Measurements from ENCODE around the gene ARMH4. TPM values are rescaled to one million over a fixed set of nuclear protein-coding genes. Genes with fewer than 3 reads are reported as not detected.

ARMH4 gene
- total RNA-seq, 1 experiment from 2014 or later: 42.6 TPM

DNA sequence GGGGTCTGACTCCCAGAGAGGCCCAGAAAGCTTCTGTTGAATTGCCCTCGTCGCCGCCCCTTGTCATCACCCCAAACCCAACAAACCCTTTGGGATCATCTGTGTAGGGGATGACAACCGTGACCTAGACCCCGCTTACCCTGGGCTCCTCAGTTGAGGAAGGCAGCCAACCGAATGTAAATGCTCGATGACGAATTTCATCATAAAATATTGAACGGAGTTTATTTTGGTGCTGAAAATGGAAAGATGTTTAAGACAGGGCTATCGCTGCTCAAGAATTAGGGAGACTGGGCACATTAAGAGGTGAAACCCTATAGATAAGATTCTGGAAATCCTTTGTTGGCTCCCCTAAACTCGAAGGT is 48.4 kb upstream of the ARMH4 start:
- no peaks in the 10 kb centered on the region for H3K9me3 ChIP-seq (ENCODE audit: control insufficient read depth, low read depth, low read length)
- peak overlapping the region; percentile 90 for H3K4me2 ChIP-seq (ENCODE audit: insufficient read depth, insufficient read length, low read length)
- no peak overlapping the region for H3K23ac ChIP-seq (ENCODE audit: insufficient read length, low read depth, low read length)
- H2BK120ac ChIP-seq (ENCODE audit: low read depth, low read length, poor library complexity, severe bottlenecking): no peak overlapping the region
- no peak overlapping the region for H4K8ac ChIP-seq (replicated peaks; ENCODE audit: insufficient read length, low read depth, low read length)
- H4K5ac ChIP-seq (ENCODE audit: insufficient read length, low read depth, low read length): no peak overlapping the region
- no peaks in the 10 kb centered on the region for H3K4me1 ChIP-seq (ENCODE audit: insufficient read depth, low read length)
- no CpG with 5 or more reads among the region's 11 CpGs for WGBS (ENCODE audit: extremely low coverage, insufficient read length, low lambda C conversion rate)
- peaks cover 2% of the 10 kb centered on the region; the same call in 1 of the 2 replicates for H3K79me2 ChIP-seq (ENCODE audit: insufficient read depth, low read length)
- H4K91ac ChIP-seq (ENCODE audit: insufficient read length, low read depth, low read length): no peak overlapping the region
- H2AFZ ChIP-seq (ENCODE audit: low read length): no peak overlapping the region
- no peak overlapping the region for H3K18ac ChIP-seq (ENCODE audit: insufficient read length, low read depth, low read length)
- no peak overlapping the region for H2BK12ac ChIP-seq (ENCODE audit: insufficient read length, low read depth, low read length)
- H2BK5ac ChIP-seq (ENCODE audit: insufficient read length, low read length): no peak overlapping the region
- DNase-seq: no peak
- Mint-ChIP-seq H3K9me3 (no peaks in the 10 kb centered on the region), H3K27ac (peak overlapping the region; percentile 58 to 94 (median 66); a peak in 3 of 7 replicates), H3K36me3 (ENCODE audit: insufficient read depth in 1 of 3, low read depth in 3 of 3) (peaks cover 0 to 9% (median 5%) of the 10 kb centered on the region in 3 experiments; a peak in 3 of 7 replicates), H3K27me3 (ENCODE audit: low read depth) (no peaks in the 10 kb centered on the region), H3K4me3 (peak overlapping the region; percentile 92 to 96), H3K4me1 (peaks cover 18 to 24% of the 10 kb centered on the region in 2 experiments)
- no peak overlapping the region for H3T11ph ChIP-seq (ENCODE audit: low read length)
- peaks cover 4% of the 10 kb centered on the region for H3K23me2 ChIP-seq (ENCODE audit: insufficient read length, low read depth, low read length, poor library complexity, severe bottlenecking)
- H3K27me3 ChIP-seq (ENCODE audit: insufficient read depth, low read length): no peaks in the 10 kb centered on the region
- no peak overlapping the region for H3K4ac ChIP-seq (ENCODE audit: low read depth, low read length)
- no peaks in the 10 kb centered on the region for H3K79me1 ChIP-seq (ENCODE audit: insufficient read depth, low read depth, low read length, poor library complexity, severe bottlenecking)
- H3K14ac ChIP-seq (ENCODE audit: insufficient read depth, low read length): no peak overlapping the region
- H4K20me1 ChIP-seq (ENCODE audit: control insufficient read depth, insufficient read depth, insufficient read length): no peaks in the 10 kb centered on the region
- no peak for TF ChIP-seq CTCF (conservative IDR thresholded peaks at IDR 0.05)
- H2BK20ac ChIP-seq (ENCODE audit: low read depth, low read length, poor library complexity, severe bottlenecking): no peak overlapping the region
- no peak overlapping the region for H2AK5ac ChIP-seq (ENCODE audit: insufficient read length, low read length)
- no peak overlapping the region for H3K56ac ChIP-seq (ENCODE audit: insufficient read length, low read depth, low read length)
- no peak overlapping the region for H2BK15ac ChIP-seq (ENCODE audit: low read depth, low read length)
- H3K9ac ChIP-seq (ENCODE audit: extremely low read depth, insufficient read length, low read length): peak overlapping the region; percentile 92
- no peak overlapping the region for H3K27ac ChIP-seq (ENCODE audit: insufficient read length, low read depth, low read length)

Measured in H9 (cell line).